Measurements from ENCODE around the gene SPATC1L.
"Not testable (repeated sequence)": the region's sequence is repeated elsewhere in the genome, so short reads cannot be mapped to it uniquely, and the experiment has no call there.

SPATC1L gene

GRCh38 chr21:46185716-46186115, 1.5 kb upstream of the SPATC1L start:
- Histone ChIP-seq H3K9me3 (ENCODE audit: control insufficient read depth, insufficient read depth, low read length) (no peaks in the 10 kb centered on the region), H3K4me1 (ENCODE audit: insufficient read depth, low read length) (peaks cover 24% of the 10 kb centered on the region), H3K9ac (ENCODE audit: low read depth, low read length) (no peak overlapping the region), H3K36me3 (ENCODE audit: insufficient read depth, low read length) (no peaks in the 10 kb centered on the region)

- Histone ChIP-seq H3K4me1 (ENCODE audit: insufficient read depth, low read length) (peaks cover 29% of the 10 kb centered on the region), H3K36me3 (ENCODE audit: insufficient read depth, low read length) (no peaks in the 10 kb centered on the region), H3K9ac (ENCODE audit: low read depth, low read length) (peak overlapping the region; percentile 87), H3K9me3 (ENCODE audit: control insufficient read depth, insufficient read depth, low read length) (no peaks in the 10 kb centered on the region)
Observed at GRCh38 chr21:46184625-46185555, 631 bp upstream of the SPATC1L start.

DNA sequence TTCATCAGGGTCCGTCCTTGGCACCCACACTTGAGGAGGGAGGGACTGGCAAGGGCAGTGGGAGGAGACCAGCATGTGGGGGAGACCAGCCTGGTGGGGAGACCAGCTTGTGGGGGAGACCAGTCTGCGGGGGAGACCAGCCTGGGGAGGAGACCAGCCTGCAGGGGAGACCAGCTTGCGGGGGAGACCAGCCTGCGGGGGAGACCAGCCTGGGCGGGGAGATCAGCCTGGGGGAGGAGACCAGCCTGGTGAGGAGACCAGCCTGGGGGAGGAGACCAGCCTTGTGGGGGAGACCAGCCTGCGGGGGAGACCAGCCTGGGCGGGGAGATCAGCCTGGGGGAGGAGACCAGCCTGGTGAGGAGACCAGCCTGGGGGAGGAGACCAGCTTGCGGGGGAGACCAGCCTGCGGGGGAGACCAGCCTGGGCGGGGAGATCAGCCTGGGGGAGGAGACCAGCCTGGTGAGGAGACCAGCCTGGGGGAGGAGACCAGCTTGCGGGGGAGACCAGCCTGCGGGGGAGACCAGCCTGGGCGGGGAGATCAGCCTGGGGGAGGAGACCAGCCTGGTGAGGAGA, 836 bp downstream of the SPATC1L start:
- H3K36me3 ChIP-seq (ENCODE audit: insufficient read depth, low read length), result not testable (repeated sequence)

DNA sequence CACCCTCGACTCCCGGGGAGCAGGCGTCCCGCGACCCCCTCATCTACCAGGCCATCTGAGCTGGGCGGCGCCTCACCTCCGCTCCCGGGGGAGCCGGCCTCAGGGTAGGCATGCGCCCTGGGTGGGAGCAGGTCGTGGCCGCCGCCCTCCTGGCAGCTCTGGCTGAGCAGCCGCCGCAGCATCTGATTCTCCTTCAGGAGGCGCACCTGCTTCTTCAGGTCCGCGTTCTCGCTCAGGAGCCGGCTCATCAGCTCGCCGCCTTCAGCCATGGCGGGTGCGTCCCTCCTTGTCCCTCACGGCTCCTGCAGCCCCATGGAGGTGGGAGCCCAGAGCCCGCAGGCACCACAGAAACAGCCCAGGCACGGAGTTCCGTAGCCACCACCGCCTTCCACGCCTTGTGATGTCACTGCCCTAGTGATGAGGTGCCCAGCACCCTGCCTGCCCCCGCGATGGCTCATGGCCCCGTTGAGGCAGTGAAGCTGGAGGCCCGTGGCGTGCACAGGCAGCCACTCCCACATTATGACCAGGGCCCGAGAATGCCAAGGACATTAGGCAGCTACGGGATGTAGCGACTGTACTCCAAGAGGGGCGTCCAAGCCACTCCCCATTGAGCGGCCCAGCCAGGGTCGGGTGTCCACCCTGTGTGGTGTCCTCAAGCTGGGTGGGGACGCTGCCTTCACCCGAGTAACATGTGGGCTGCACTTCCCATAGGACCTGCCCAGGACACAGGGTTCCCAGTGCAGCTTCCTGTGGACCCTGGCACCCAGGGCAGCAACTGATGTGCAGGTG, 1.5 kb downstream of the SPATC1L start:
- Histone ChIP-seq H3K9me3 (ENCODE audit: control insufficient read depth, insufficient read depth, low read length) (no peaks in the 10 kb centered on the region), H3K36me3 (ENCODE audit: insufficient read depth, low read length) (no peaks in the 10 kb centered on the region), H3K9ac (ENCODE audit: low read depth, low read length) (no peak overlapping the region), H3K4me1 (ENCODE audit: insufficient read depth, low read length) (peaks cover 9% of the 10 kb centered on the region)

More for the DNA sequence above, 836 bp downstream of the SPATC1L start:
- H3K9me3 ChIP-seq (ENCODE audit: control insufficient read depth, insufficient read depth, low read length), result not testable (repeated sequence)
- H3K9ac ChIP-seq (ENCODE audit: low read depth, low read length), result peak overlapping the region; percentile 73; the same call in 1 of the 2 replicates
- H3K4me1 ChIP-seq (ENCODE audit: insufficient read depth, low read length), result peaks cover 15% of the 10 kb centered on the region

GRCh38 chr21:46181953-46182547, 2.2 kb downstream of the SPATC1L start:
- Histone ChIP-seq H3K36me3 (ENCODE audit: insufficient read depth, low read length) (no peaks in the 10 kb centered on the region), H3K9ac (ENCODE audit: low read depth, low read length) (no peak overlapping the region), H3K4me1 (ENCODE audit: insufficient read depth, low read length) (0 out of 2 replicates have a peak, but pooled peaks cover 7% of the 10 kb centered on the region), H3K9me3 (ENCODE audit: control insufficient read depth, insufficient read depth, low read length) (no peaks in the 10 kb centered on the region)

- Histone ChIP-seq H3K9ac (ENCODE audit: low read depth, low read length) (no peak overlapping the region), H3K9me3 (ENCODE audit: control insufficient read depth, insufficient read depth, low read length) (no peaks in the 10 kb centered on the region; the same call in 1 of the 2 replicates), H3K36me3 (ENCODE audit: insufficient read depth, low read length) (no peaks in the 10 kb centered on the region), H3K4me1 (ENCODE audit: insufficient read depth, low read length) (0 out of 2 replicates have a peak, but pooled peaks cover 7% of the 10 kb centered on the region)
Observed at GRCh38 chr21:46181436-46181835, 2.8 kb downstream of the SPATC1L start.

DNA sequence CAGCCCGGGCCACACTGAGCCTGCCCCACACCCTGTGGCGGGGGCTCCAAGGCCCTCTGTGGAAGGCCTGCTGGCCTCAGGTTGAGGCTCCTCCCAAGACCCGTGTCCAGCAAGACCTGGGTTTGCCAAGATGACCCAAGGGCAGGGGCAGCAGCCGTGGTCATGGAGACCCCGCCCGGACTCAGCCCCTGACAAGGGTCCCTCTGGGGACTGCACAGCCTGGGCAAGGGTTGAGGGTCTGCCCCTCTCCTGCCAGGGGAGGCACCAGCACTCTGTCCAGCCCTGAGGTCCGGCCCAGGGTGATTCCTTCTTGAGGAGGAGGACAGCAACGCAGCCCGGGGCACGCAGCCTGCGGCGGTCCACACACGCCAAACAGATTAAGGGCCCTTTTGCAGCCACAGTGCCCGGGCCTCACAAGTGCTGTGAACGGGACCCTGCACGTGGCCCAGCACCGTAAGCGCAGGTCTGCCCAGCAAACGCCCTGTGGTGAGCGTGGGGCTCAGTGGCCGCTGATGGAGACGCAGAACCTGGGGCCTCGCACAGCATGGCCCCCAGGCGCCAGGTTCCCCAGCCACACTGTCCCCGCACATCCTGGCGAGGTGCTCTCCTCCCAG, 3.4 kb downstream of the SPATC1L start:
- H3K4me1 ChIP-seq (ENCODE audit: insufficient read depth, low read length), result 0 out of 2 replicates have a peak, but pooled peaks cover 7% of the 10 kb centered on the region
- H3K36me3 ChIP-seq (ENCODE audit: insufficient read depth, low read length), result no peaks in the 10 kb centered on the region
- H3K9me3 ChIP-seq (ENCODE audit: control insufficient read depth, insufficient read depth, low read length), result no peaks in the 10 kb centered on the region; the same call in 1 of the 2 replicates
- no peak overlapping the region for H3K9ac ChIP-seq (ENCODE audit: low read depth, low read length)

DNA sequence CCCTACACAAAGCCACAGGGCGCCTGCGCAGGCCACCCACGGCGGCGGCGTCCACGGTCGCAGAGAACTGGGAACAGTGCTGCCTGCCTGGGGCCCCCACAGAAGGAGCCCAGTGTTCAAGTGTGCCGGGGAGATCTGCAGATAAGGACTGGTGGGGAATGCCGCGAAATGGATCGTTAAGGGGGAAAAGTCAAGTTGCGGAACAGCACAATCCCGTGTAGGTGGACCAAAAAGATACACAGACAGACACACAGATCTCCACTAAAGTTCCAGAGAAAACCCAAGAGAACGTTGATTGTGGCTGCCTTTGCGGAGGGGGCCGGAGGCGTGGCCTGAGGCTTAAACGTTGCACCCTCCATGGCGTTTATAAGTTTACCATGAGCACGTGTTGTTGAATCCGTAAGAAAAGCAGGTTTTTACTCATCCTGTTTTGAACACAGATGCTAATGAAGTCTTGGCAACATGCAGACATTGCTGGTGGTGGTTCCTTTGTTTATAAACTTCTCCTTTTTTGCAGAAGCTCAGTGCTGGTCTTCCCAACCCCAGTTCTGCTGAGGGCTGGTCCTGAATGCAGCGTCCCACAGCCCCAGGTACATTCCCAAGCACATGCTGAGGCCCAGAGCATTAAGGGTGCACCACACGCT, 4.1 kb downstream of the SPATC1L start:
- Histone ChIP-seq H3K4me1 (ENCODE audit: insufficient read depth, low read length) (0 out of 2 replicates have a peak, but pooled peaks cover 7% of the 10 kb centered on the region), H3K9ac (ENCODE audit: low read depth, low read length) (no peak overlapping the region)

DNA sequence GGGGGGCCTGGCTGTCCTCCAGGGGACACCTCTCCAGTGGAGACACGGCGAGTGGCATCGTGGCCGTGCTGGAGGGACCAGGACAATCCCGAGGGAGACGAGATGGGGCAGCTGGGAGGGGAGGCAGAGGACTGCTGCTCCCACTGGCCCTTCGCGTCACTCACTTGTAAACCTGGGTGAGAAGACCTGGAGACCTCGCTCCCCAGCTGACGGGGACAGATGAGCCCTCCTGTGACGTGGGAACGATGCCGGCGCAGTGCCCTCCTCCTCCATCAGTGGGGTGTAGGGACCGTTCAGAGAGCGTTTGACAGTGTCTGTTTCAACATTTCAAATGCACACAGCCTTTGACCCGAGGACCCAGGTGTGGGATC, 4.6 kb downstream of the SPATC1L start:
- Histone ChIP-seq H3K4me1 (ENCODE audit: insufficient read depth, low read length) (0 out of 2 replicates have a peak, but pooled peaks cover 7% of the 10 kb centered on the region), H3K9ac (ENCODE audit: low read depth, low read length) (no peak overlapping the region), H3K9me3 (ENCODE audit: control insufficient read depth, insufficient read depth, low read length) (no peaks in the 10 kb centered on the region; the same call in 1 of the 2 replicates), H3K36me3 (ENCODE audit: insufficient read depth, low read length) (no peaks in the 10 kb centered on the region)

More for the DNA sequence above, 4.1 kb downstream of the SPATC1L start:
- Histone ChIP-seq H3K36me3 (ENCODE audit: insufficient read depth, low read length) (no peaks in the 10 kb centered on the region), H3K9me3 (ENCODE audit: control insufficient read depth, insufficient read depth, low read length) (no peaks in the 10 kb centered on the region; the same call in 1 of the 2 replicates)

GRCh38 chr21:46178961-46179360, 5.3 kb downstream of the SPATC1L start:
- no peak overlapping the region for H3K9ac ChIP-seq (ENCODE audit: low read depth, low read length)
- H3K9me3 ChIP-seq (ENCODE audit: control insufficient read depth, insufficient read depth, low read length), result no peaks in the 10 kb centered on the region; the same call in 1 of the 2 replicates
- 0 out of 2 replicates have a peak, but pooled peaks cover 7% of the 10 kb centered on the region for H3K4me1 ChIP-seq (ENCODE audit: insufficient read depth, low read length)
- H3K36me3 ChIP-seq (ENCODE audit: insufficient read depth, low read length), result no peaks in the 10 kb centered on the region

GRCh38 chr21:46176443-46177129, 7.7 kb downstream of the SPATC1L start:
- not testable (repeated sequence) for H3K9ac ChIP-seq (ENCODE audit: low read depth, low read length); H3K4me1 ChIP-seq (ENCODE audit: insufficient read depth, low read length); H3K36me3 ChIP-seq (ENCODE audit: insufficient read depth, low read length); H3K9me3 ChIP-seq (ENCODE audit: control insufficient read depth, insufficient read depth, low read length)

DNA sequence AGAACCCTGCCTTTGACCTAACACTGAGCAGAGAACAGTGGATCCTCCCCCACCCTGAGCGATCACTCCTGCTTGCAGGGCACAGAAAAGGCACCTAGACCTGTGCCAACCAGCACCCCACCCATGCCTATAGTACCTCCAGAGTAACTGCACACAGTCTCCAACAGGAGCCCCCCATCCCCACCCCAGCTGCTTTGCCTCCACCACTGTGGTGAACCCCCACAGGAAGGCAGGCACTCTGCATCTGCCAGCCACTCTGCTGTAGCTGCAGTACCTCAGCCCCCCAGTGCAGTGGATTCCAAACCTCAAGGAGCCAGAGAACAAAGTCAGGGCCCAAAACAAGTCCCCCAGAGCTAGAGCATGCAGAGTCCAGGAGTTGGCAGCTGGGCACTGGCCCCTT, 10.7 kb downstream of the SPATC1L start:
- H3K9ac ChIP-seq (ENCODE audit: low read depth, low read length), result no peak overlapping the region

More for the DNA sequence above, 10.7 kb downstream of the SPATC1L start:
- Histone ChIP-seq H3K4me1 (ENCODE audit: insufficient read depth, low read length) (no peaks in the 10 kb centered on the region), H3K36me3 (ENCODE audit: insufficient read depth, low read length) (no peaks in the 10 kb centered on the region), H3K9me3 (ENCODE audit: control insufficient read depth, insufficient read depth, low read length) (no peaks in the 10 kb centered on the region; the same call in 1 of the 2 replicates)

All from ES-I3 (cell line).